Sciatic nerve (tissue), 2 donors: Measurements from ENCODE around the gene MGLL. TPM values are rescaled to one million over a fixed set of nuclear protein-coding genes. Genes with fewer than 3 reads are reported as not detected.
A peak's percentile ranks its signal among the peaks of the same experiment; 100 is the strongest.
"Not testable (repeated sequence)": the region's sequence is repeated elsewhere in the genome, so short reads cannot be mapped to it uniquely, and the experiment has no call there.

Experiments used
- ATAC-seq: fragments of 200-7000 bp; cut with Tn5 transposase; one replicate; pipeline ENCODE4 v1.9.1; 2020; ENCODE audit warnings: mild to moderate bottlenecking, moderate library complexity
- DNase-seq: peaks from one replicate; pipeline ENCODE4 v3.0.0-alpha.2; 2020; ENCODE audit warnings: low spot score
- intact Hi-C: fragments of 100-400 bp; cut with DNase I; formaldehyde crosslinking; loops from one replicate; pipeline ENCODE4 v1.14.2; 2022
- total RNA-seq: library from RNA; stranded (reverse); fragmentation: NEBNext Ultra II Directional; extraction: Animal tissue kit (Norgen Biotek cat#: 25700); gene quantifications from one replicate; pipeline ENCODE4 v1.2.1, GENCODE V29; 2021
- donor health status: DM: no; HTN: no; CAD: no.
- donor health status: DM: no; HTN: no; CAD: no.

MGLL gene
- total RNA-seq, 1 donor from 2014 or later = 178 TPM

DNA sequence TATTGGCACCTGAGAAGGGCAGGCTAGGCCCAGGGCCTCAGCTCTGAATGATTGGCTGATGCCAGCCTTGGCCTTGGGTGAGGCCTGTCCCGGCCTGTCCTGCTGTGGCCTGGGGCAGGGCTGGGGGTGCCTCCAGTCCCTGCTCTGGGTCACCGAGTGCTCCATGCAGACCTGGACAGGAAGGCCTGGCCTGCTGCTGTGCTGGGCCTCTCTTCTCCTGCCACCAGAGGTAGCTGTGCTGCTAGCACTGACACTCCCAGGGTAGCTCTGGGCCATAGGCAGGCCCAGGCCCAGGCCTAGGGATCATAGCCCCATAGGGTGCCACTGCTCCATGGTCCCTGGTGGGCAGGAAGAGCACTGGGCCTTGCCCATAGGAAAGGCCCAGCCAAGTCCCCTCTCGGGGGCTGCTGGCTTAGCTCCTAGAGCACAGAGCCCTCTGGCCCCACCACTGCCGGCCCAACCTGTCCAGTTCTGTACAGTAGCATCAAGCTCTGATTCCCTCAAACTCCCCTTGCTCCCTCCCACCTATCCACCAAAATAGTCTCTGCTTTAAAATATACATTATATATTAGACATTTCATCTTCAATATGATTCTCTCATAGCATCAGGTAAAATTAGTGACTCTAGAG, 131.4 kb downstream of the MGLL start:
- DNase-seq (peak; percentile 65), ATAC-seq (peak; percentile 82)
- intact Hi-C loops = no loop called here

DNA sequence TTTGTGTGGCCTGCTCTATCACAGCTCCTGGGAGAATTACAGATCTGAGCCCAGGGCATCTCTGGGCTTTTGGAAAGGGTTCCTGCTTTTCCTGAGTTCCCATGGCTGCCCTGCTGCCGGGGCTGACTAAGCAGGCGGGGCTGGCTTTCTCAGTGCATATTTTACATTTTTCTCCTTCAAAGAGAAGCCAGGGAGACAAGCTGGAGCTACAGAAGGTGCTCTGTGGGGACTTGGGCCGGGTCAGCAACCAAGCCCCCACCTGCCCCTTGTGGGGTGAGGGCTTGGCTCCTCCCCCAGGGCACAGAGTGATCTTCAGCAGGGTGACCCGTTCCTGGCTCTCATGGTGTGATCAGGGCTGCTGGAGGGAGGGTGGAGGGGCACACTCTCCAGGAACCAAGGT, 132.2 kb downstream of the MGLL start:
- ATAC-seq = peak; percentile 54
- DNase-seq = peak; percentile 46
- intact Hi-C loops = no loop called here

DNA sequence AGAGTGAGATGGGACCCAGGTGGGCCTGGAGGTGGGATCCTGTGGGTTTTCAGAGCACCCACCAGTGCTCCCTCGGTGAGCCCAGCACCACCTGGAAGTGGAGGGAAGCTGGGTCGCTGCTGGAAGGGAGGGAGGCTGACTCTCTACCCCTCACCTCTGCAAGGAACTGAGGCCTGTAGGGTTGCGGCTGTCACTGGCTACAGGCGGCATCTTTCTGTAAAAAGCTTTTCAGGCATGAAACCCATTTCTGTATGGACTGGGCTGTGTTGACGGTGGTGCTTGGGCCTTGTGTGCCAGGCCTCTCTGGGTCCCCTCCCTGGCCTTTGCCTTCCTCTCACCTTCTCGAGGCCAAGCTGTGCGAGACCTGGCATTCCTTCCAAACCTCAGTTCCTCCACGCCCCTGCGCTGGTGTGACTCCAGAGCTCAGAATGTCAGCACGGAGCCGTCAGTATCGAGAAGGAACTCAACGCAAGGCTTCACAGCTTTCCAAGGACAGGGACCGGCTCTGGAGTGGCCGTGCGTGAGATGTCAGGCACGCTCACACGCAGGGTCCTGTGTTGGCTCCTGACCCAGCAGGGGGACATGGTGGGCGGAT, 133.0 kb downstream of the MGLL start:
- no peak for ATAC-seq
- DNase-seq = peak; percentile 56
- intact Hi-C loops = loop anchor here (10.0 kb wide), 1 partner anchor 125 kb away; no protein-coding TSS in a partner anchor

DNA sequence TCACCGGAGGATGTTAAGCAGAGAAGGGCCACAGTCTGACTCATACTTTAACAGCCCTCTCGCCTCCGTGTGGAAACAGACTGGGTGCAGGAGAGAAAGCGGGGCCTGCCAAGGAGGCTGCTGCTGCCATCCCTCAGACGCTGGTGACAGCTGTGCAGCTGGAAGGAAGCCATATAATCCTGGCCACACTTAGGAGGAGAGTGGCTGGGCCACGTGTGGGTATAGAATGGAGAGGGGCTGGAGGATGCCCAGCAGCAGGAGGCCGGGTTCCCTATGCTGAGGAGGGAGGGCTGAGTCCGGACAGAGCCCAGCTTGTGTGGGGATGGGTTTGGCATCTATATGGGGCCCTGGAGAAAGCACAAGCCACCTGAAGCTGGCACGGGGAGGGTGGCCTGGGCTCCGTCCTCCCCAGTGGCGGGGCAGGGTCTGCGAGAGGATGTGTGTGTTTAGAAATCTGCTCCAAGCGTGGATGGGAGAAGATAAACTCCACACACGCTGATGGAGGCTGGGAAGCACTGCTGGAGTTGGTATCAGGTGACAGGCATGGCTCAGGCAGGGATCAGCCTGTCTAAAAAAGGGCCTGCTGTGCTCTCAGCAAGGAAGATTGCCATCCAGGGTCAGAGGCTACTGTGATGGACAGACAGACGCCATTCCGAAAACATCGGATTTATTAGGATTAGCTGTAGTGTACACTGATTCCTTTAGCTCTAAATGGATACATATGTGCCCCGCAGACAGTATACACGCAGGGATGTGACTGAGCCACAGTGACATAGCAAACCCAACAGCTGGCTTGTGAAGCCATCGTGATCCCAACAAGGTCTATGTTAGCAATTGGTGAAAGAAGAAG, 133.7 kb downstream of the MGLL start:
- intact Hi-C loops = loop anchor here (10.0 kb wide), 1 partner anchor 126 kb away; no protein-coding TSS in a partner anchor
- DNase-seq (peak; percentile 28), ATAC-seq (no peak)

DNA sequence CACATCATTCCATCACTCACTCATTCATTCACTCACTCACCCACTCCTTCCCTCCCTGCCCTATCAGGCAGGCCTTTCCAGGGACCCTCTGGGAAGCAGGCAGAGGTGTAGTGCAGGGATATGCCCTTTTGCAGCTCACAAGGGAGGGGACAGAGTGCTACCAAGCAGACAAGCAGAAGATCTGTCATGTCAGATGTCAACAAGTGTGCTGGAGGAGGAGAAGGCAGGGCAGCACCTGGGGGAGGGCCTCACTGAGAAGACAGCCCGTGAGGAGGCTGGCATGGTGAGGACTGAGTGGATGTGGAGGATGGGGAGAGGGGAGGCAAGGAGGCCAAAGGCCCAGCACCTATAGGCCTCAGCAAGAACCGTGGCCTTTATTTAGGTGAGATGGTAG, 134.3 kb downstream of the MGLL start:
- DNase-seq (peak; percentile 28), ATAC-seq (no peak)
- intact Hi-C loops = loop anchor here (10.0 kb wide), 1 partner anchor 127 kb away; no protein-coding TSS in a partner anchor

DNA sequence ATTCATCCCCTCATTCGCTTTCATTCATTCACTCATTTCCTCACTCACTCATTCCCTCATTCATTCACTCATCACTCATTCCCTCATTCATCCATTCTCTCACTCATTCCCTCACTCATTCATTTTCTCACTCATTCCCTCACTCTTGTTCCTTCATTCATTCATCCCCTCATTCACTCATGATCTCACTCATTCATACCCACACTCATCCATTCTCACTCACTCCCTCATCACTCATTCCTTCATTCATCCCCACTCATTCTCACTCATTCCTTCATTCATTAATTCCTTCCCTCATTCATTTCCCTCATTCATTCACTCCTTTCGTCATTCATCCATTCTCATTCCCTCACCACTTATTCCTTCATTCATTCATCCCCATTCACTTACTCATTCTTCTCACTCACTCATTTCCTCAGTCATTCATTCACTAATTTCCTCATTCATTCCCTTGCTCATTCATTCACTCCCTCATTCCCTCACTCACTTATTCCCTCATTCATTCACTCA, 135.0 kb downstream of the MGLL start:
- ATAC-seq (no peak), DNase-seq (no peak)
- intact Hi-C loops = loop anchor here (10.0 kb wide), 1 partner anchor 128 kb away; no protein-coding TSS in a partner anchor

DNA sequence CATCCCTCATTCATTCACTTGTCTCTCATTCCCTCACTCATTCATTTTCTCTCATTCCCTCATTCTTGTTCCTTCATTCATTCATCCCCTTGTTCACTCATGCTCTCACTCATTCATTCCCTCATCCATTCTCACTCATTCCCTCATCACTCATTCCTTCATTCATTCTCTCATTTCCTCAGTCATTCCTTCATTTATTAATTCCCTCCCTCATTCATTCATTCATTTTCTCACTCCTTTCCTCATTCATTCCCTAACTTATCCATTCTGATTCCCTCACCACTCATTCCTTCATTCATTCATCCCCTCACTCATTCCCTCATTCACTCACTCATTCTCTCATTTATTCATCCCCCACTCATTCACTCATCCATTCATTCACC, 135.8 kb downstream of the MGLL start:
- intact Hi-C loops = loop anchor here (10.0 kb wide), 1 partner anchor 128 kb away; no protein-coding TSS in a partner anchor
- DNase-seq = no peak
- ATAC-seq = no peak

DNA sequence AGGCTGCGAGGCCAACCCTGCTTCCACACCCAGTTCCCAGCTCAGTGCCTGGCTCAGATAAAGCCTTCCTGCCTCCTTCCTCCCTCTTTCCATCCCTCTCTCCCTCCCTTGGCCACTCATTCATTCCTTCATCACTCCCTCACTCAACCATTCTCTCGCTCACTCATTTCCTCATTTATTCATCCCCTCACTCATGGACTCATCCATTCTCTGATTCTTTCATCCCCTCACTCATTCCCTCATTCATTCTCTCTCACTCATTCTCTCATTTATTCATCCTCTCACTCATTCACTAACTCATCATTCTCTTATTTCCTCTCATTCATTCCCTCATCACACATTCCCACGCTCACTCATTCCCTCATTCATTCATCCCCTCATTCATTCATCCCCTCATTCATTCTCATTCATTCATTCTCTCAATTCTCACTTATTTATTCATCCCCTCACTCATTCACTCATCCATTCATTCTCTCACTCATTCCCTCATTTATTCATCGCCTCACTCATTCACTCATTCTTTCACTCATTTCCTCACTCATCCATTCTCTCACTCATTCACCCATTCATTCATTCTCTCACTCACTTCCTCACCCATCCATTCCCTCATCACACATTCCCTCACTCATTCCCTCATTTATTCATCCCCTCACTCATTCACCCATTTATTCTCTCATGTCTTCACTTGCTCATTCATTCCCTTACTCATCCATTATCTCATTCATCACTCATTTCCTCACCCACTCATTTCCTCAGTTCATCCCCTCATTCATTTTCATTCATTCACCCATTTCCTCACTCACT, 136.4 kb downstream of the MGLL start:
- ATAC-seq (peak; percentile 27), DNase-seq (no peak)
- intact Hi-C loops = loop anchor here (10.0 kb wide), 1 partner anchor 129 kb away; no protein-coding TSS in a partner anchor

DNA sequence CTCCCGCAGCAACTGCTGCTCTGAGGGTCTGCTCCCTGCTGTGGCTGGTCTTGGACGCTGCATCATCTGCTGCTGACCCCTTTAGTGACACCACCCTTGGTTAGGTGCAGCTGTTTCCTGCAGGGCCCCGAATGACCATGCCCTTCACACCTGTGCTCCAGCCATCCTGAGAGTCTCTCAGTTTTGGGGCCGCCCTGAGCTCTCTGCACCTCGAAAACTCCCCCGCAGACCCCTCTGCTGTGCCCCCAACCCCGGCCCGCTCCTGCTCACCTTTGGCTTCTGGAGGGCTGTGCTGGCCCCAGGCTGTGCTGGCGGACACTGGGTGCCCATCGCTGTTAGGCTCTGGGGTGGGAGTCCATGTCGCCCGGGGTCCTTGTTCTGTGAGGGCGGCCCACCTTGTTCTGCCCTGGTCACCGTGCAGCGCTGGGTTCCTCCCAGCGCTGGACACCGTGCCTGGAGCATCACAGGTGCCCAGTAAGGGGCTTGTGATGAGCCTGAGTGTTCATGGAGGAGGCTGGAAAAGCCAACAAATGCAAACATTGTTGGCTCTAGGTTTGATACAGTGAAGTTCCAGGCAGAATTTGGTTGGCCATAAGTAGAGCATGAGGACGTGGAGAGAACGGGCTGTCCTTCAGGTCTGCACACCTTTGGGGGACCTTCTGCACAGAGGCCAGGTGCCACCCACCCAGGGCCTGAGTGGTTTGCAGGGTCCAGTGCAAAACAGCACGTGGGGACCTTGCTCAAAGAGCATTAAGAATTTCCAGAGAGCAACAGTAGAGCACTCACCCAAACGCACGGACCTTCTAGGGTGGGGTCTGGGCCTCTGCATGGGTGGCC, 137.2 kb downstream of the MGLL start:
- DNase-seq = peak; percentile 51
- no peak for ATAC-seq
- intact Hi-C loops = loop anchor here (10.0 kb wide), 1 partner anchor 130 kb away; no protein-coding TSS in a partner anchor

DNA sequence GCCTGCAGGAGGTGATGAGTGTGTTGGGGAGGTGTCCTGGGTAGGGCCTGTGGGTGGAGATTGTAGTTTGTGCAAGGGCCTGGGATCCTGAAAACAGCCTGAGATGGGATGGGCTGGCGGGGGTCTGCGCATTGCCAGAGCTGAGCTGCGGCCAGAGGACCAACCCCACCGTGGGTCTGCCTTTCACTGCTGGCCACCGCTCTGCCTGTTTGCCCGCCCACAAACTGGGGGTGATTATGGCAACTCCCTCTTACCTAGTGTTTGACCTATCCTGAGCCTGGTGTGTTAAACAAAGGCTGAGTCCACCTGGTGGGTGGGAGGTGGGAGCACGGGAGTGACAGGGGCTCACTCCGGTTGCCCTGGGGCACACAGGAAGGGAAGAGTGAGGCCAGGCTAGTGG, 139.8 kb downstream of the MGLL start:
- ATAC-seq (no peak), DNase-seq (peak; percentile 47)
- intact Hi-C loops = loop anchor here (10.0 kb wide), 1 partner anchor 132 kb away; no protein-coding TSS in a partner anchor

DNA sequence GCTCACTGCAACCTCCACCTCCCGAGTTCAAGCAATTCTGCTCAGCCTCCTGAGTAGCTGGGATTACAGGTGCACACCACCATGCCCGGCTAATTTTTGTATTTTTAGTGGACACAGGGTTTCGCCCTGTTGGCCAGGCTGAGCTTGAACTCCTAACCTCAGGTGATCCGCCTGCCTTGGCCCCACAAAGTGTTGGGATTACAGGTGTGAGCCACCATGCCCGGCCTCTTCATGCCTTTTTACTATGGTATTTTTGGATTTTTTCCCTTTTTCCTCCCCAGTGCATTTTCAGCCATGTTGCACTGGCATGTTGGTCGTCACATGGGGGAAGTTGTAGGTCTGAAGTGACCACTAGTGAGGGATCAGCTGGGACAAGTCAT, 140.2 kb downstream of the MGLL start:
- ATAC-seq = not testable (repeated sequence)
- intact Hi-C loops = loop anchor here (10.0 kb wide), 1 partner anchor 133 kb away; no protein-coding TSS in a partner anchor
- peak; percentile 37 for DNase-seq

DNA sequence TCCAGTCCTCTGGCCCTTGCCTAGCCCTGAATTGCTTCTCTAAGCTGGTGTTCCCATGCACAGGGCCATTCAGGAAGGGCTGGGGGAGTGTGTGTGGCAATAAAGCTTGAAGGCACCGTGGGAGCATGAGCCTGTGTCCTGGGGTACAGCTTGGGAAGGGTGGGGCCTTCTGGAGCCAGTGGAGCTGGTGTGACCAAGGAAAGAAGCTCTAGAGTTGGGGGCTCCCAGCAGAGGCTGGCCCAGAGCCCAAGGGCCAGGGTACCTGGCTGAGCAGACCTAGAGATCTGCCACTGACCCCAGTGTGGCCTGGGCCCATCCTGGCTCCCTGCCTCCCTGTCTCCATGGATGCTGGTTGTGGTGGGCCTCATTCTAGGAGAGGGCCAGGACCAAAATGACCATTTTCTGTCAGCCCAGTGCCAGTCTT, 141.5 kb downstream of the MGLL start:
- intact Hi-C loops = loop anchor here (10.0 kb wide), 1 partner anchor 134 kb away; no protein-coding TSS in a partner anchor
- ATAC-seq = no peak
- DNase-seq = peak; percentile 50

DNA sequence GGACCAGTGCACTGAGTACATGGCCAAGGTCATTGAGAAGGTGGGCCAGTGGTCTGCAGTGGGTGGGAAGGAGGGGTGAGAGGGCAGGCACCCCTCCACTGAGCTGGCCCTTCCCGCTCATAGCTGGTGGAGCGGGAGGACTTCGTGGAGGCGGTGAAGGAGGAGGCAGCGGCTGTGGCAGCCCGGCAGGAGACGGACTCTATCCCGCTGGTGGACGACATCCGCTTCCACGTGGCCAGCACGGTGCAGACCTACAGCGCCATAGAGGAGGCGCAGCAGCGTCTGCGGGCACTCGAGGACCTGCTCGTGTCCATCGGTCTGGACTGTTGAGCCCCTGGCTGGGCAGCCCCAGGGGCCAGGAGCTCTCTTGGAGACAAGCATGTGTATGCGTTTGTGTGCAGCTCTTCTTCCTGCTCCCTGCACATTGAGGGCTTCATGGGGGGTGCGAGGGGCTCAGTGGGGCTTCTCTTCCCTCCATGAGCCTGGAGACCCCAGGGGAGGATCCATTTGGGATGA, 142.1 kb downstream of the MGLL start:
- no peak for ATAC-seq
- DNase-seq = peak; percentile 53
- intact Hi-C loops = loop anchor here (10.0 kb wide), 1 partner anchor 135 kb away; no protein-coding TSS in a partner anchor

DNA sequence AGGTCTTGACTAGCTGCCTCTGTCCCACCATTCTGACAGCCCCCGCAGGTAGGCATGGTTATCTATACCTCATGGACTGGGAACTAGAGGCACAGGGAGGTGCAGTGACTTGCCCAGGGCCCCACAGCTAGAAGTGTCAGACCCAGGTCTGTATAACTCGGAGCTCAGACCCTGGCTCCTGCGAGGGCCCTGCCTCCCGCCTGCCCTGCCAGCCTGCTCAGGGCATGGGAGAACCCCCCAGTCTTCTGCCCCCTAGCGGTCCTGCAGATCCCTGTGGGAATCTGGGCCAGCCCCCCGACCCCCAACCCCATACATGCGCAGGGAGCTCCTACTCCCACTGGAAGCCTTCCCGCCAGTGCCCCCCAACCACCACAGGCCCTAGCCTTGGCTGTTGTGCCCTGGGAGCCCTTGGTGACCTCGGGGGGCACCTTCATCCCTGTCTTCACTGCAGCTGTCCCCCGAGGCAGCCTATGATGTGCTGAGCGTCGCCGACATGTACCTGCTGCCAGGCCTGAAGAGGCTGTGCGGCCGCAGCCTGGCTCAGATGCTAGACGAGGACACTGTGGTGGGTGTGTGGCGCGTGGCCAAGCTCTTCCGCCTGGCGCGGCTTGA, 142.7 kb downstream of the MGLL start:
- ATAC-seq (no peak), DNase-seq (peak; percentile 57)
- intact Hi-C loops = loop anchor here (10.0 kb wide), 1 partner anchor 135 kb away; no protein-coding TSS in a partner anchor

DNA sequence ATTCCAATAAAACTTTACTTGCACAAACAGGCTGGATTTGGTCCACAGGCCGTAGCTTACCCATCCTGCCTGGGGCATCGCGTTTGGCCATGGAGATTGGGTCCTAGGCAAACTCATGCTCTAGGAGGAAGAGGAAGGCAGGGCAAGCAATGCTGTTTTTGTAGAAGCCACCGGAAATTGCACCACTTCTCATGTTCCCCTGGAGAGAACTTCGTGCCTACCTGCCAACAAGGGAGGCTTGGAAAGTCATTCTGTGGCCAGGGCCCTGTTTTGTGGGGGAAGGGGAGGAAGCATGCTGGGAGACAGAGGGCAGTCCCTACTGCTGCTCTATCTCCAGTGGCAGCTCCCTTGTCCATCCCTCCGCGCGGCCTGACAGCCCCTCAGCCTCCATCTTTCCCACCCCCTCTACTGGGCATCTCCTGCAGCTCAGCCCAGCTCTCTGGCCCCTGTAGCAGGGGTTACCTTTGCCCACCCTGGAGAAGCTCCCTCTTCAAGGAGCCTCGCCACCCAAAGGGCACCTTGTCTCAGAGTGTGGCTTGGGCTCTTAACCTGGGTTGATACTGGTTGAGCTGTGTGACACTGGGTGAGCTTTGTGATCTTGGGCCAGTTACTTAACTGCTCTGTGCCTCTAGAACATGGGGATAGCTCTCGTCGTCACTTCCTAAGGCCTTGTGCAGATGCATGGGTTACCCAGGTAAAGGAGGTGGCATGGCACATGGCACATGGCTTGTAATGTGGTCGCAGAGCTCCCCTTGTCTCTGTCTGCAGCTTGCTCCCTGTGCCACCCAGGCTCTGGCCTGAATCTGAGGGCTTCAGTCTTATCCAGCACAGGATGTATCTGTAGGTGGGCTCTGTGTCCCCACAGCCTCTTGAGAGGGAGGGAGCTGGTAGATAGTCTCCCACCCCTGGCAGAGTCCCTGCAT, 143.4 kb downstream of the MGLL start:
- ATAC-seq (peak; percentile 7), DNase-seq (peak; percentile 57)
- intact Hi-C loops = no loop called here

DNA sequence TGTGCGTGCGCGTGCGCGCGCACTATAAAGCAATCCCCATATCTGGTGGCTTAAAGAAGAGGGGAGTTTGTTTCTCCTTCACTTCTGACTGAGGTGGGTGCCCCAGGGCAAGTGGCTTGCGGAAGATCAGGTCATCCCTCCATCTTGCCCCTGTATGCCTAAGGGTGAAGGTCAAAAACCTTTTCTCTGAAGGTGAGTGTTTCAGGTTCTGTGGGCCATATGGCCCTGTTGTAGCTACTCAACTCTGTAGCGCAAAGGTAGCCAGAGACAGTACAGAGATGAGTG, 144.1 kb downstream of the MGLL start:
- intact Hi-C loops = no loop called here
- ATAC-seq = no peak
- DNase-seq = no peak
